ENCODE measurements around the gene DDI2. TPM values are rescaled to one million over a fixed set of nuclear protein-coding genes. Genes with fewer than 3 reads are reported as not detected.

The DDI2 gene
- total and polyA plus RNA-seq, 10 of the 15 experiments (the other 5 are each of a cell fraction or from before 2014, with no cell fraction given): 3.3 to 33.1 (median 11.6) TPM

- TF ChIP-seq ZBTB40 (IDR thresholded peaks at IDR 0.05; ENCODE audit: borderline replicate concordance): no peak
- TF ChIP-seq BHLHE40 (IDR thresholded peaks at IDR 0.05; ENCODE audit: borderline replicate concordance in 1 of 2, low read depth in 2 of 2, low read length in 1 of 2): peak; percentile 58 to 87; a peak in 3 of 4 replicates
- peak; percentile 98 for TF ChIP-seq E4F1 (IDR thresholded peaks at IDR 0.05; ENCODE audit: borderline replicate concordance, partially characterized antibody)
- TF ChIP-seq RUNX3 (IDR thresholded peaks at IDR 0.05; ENCODE audit: low read length): peak; percentile 39; the same call in 1 of the 2 replicates
- peak; percentile 34 for TF ChIP-seq RELA (IDR thresholded peaks at IDR 0.05; ENCODE audit: borderline replicate concordance, partially characterized antibody)
- TF ChIP-seq ELK1 (IDR thresholded peaks at IDR 0.05; ENCODE audit: low read depth, low read length): peak; percentile 38; the same call in 1 of the 2 replicates
- 0 out of 2 replicates have a peak, but pooled peaks have one; percentile 10 for TF ChIP-seq IRF4 (IDR thresholded peaks at IDR 0.05; ENCODE audit: low read depth, low read length)
- 0 out of 2 replicates have a peak, but pooled peaks have one; percentile 23 for TF ChIP-seq JUND (IDR thresholded peaks at IDR 0.05; ENCODE audit: low read depth, low read length)
- peak; percentile 73 for TF ChIP-seq ZNF687 (IDR thresholded peaks at IDR 0.05)
- peak; percentile 87; the same call in 1 of the 2 replicates for TF ChIP-seq NFXL1 (IDR thresholded peaks at IDR 0.05; ENCODE audit: borderline replicate concordance)
- no peak for TF ChIP-seq ETV6 (conservative IDR thresholded peaks at IDR 0.05 in 1 of 2, IDR thresholded peaks at IDR 0.05 in 1 of 2; ENCODE audit: borderline replicate concordance in 1 of 2, low read depth in 1 of 2)
- peak; percentile 69 for TF ChIP-seq EED (IDR thresholded peaks at IDR 0.05; ENCODE audit: low read depth)
- TF ChIP-seq MEF2B (IDR thresholded peaks at IDR 0.05; ENCODE audit: partially characterized antibody, poor library complexity, severe bottlenecking): no peak
- peak; percentile 92 for TF ChIP-seq SMARCA5 (IDR thresholded peaks at IDR 0.05)
- peak; percentile 38; the same call in 1 of the 2 replicates for TF ChIP-seq HCFC1 (IDR thresholded peaks at IDR 0.05; ENCODE audit: low read length)
Observed at GRCh38 chr1:15617173-15618076, at the start of gene DDI2 (continued).

All from GM12878 (cell line).